PC-3 (cell line): Measurements from ENCODE around the gene ERP27. TPM values are rescaled to one million over a fixed set of nuclear protein-coding genes. Genes with fewer than 3 reads are reported as not detected.

Experiments used
- ATAC-seq: fragments of 200-7000 bp; cut with Tn5 transposase; 2 replicates; pipeline ENCODE4 v1.9.1; 2020; ENCODE audit warnings: mild to moderate bottlenecking, moderate library complexity
- BruUV-seq: library from RNA; stranded (reverse); fragments of 400-500 nt; replicated peaks from 2 replicates; lab custom pipeline; 2021; lab: Mats Ljungman, UMichigan
- CTCF ChIA-PET: fragments of 300-600 bp; sonication (Branson Sonifier 250); formaldehyde crosslinking; loops from one replicate; lab custom pipeline; 2022; ENCODE audit warnings: antibody characterized with exemption; lab: Charles Lee
- POLR2A ChIA-PET: fragments of 300-600 bp; sonication (Branson Sonifier 250); formaldehyde crosslinking; loops from one replicate; lab custom pipeline; 2022; ENCODE audit warnings: antibody characterized with exemption; ENCODE audit not compliant: unreplicated experiment; lab: Charles Lee
- DNase-seq: peaks from one replicate; pipeline ENCODE4 v3.0.0-alpha.2; 2015
- H2AFZ ChIP-seq: fragments of 300-600 bp; sonication (generic); 2 replicates; pipeline ENCODE4 v1.6.0; 2016; ENCODE audit warnings: antibody characterized with exemption, low read length
- H3F3A ChIP-seq: fragments of 300-600 bp; sonication (generic); one replicate; pipeline ENCODE4 v1.6.0; 2017; ENCODE audit warnings: antibody characterized with exemption, low read length, control low read depth, mild to moderate bottlenecking; ENCODE audit not compliant: unreplicated experiment
- H3K27ac ChIP-seq: fragments of 300-600 bp; sonication (generic); 2 replicates; pipeline ENCODE4 v1.5.1; 2016; ENCODE audit warnings: mild to moderate bottlenecking, low read length
- H3K27me3 ChIP-seq: fragments of 300-600 bp; sonication (generic); 2 replicates; pipeline ENCODE4 v1.6.1; 2016; ENCODE audit warnings: low read length, mixed read lengths
- H3K36me3 ChIP-seq: fragments of 300-600 bp; sonication (generic); 2 replicates; pipeline ENCODE4 v1.6.1; 2016; ENCODE audit warnings: low read depth, mixed run types, low read length, mixed read lengths
- H3K4me1 ChIP-seq: fragments of 300-600 bp; sonication (generic); 2 replicates; pipeline ENCODE4 v1.5.1; 2016; ENCODE audit warnings: low read length; ENCODE audit not compliant: insufficient read depth
- H3K4me2 ChIP-seq: fragments of 300-600 bp; sonication (generic); 2 replicates; pipeline ENCODE4 v1.6.0; 2016; ENCODE audit warnings: low read length
- H3K4me3 ChIP-seq: fragments of 300-600 bp; sonication (generic); 2 replicates; pipeline ENCODE4 v1.5.1; 2016; ENCODE audit warnings: mild to moderate bottlenecking, low read length, mixed read lengths
- H3K79me2 ChIP-seq: fragments of 300-600 bp; sonication (generic); 2 replicates; pipeline ENCODE4 v1.6.1; 2017; ENCODE audit warnings: low read length, mixed read lengths
- H3K9ac ChIP-seq: fragments of 300-600 bp; sonication (generic); 2 replicates; pipeline ENCODE4 v1.6.0; 2016; ENCODE audit warnings: mild to moderate bottlenecking, low read length
- H3K9me2 ChIP-seq: fragments of 300-600 bp; sonication (generic); replicated peaks from 2 replicates; pipeline ENCODE4 v1.6.1; 2016; ENCODE audit warnings: mixed run types, low read length, mixed read lengths
- H3K9me3 ChIP-seq: fragments of 300-600 bp; sonication (generic); 2 replicates; pipeline ENCODE4 v1.6.1; 2016; ENCODE audit warnings: low read length, mixed read lengths
- H4K20me1 ChIP-seq: fragments of 300-600 bp; sonication (generic); 2 replicates; pipeline ENCODE4 v1.6.1; 2016; ENCODE audit warnings: low read length, mixed read lengths
- EZH2 ChIP-seq: fragments of 300-600 bp; sonication (generic); IDR thresholded peaks from one replicate; pipeline ENCODE4 v1.6.1; 2017; ENCODE audit warnings: antibody characterized with exemption, mild to moderate bottlenecking, low read length; ENCODE audit not compliant: unreplicated experiment
- EZH2phosphoT487 ChIP-seq: fragments of 300-600 bp; sonication (generic); IDR thresholded peaks from 2 replicates; pipeline ENCODE4 v1.6.1; 2018; ENCODE audit warnings: mild to moderate bottlenecking, antibody characterized with exemption, low read length, borderline replicate concordance
- intact Hi-C: fragments of 100-400 bp; cut with micrococcal nuclease; formaldehyde crosslinking; loops from 2 replicates; pipeline ENCODE4 v1.9.0; 2023
- total RNA-seq: library from RNA; depleted of rRNA; stranded (reverse); fragments of >200 nt; gene quantifications from 2 replicates; pipeline ENCODE4 v1.2.3, GENCODE V29; 2014
- TF ChIP-seq, protein P1 (sequence below): fragments of 300-600 bp; sonication (generic); conservative IDR thresholded peaks from 2 replicates; pipeline ENCODE4 v1.5.1; 2017; ENCODE audit warnings: antibody characterized with exemption, low read depth, mild to moderate bottlenecking, low read length

The ERP27 gene
- total RNA-seq, 1 experiment from 2014 or later = not detected

- Histone ChIP-seq H3F3A (no peaks in the 10 kb centered on the region), H3K9ac (no peak overlapping the region), H3K9me3 (no peaks in the 10 kb centered on the region), H3K4me3 (no peak overlapping the region), H3K79me2 (no peaks in the 10 kb centered on the region), H2AFZ (no peak overlapping the region), H3K9me2 (no peaks in the 10 kb centered on the region), H3K36me3 (no peaks in the 10 kb centered on the region), H3K4me2 (no peak overlapping the region), H3K27ac (no peak overlapping the region), H3K27me3 (no peaks in the 10 kb centered on the region), H4K20me1 (no peaks in the 10 kb centered on the region), H3K4me1 (no peaks in the 10 kb centered on the region)
- DNase-seq (no peak), ATAC-seq (no peak)
- POLR2A ChIA-PET = interaction anchor here (0.7 kb wide), 1 partner anchor 23 kb away, joined by 4 read pairs; no protein-coding TSS in a partner anchor
- TF ChIP-seq EZH2phosphoT487 (no peak), EZH2 (no peak)
- TF ChIP-seq, protein P1, sequence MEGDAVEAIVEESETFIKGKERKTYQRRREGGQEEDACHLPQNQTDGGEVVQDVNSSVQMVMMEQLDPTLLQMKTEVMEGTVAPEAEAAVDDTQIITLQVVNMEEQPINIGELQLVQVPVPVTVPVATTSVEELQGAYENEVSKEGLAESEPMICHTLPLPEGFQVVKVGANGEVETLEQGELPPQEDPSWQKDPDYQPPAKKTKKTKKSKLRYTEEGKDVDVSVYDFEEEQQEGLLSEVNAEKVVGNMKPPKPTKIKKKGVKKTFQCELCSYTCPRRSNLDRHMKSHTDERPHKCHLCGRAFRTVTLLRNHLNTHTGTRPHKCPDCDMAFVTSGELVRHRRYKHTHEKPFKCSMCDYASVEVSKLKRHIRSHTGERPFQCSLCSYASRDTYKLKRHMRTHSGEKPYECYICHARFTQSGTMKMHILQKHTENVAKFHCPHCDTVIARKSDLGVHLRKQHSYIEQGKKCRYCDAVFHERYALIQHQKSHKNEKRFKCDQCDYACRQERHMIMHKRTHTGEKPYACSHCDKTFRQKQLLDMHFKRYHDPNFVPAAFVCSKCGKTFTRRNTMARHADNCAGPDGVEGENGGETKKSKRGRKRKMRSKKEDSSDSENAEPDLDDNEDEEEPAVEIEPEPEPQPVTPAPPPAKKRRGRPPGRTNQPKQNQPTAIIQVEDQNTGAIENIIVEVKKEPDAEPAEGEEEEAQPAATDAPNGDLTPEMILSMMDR = no peak
- intact Hi-C loops = no loop called here
- no TSS peak for BruUV-seq
- CTCF ChIA-PET = no interaction called here
Measured at GRCh38 chr12:14896521-14897169, 41.7 kb downstream of the ERP27 start.

DNA sequence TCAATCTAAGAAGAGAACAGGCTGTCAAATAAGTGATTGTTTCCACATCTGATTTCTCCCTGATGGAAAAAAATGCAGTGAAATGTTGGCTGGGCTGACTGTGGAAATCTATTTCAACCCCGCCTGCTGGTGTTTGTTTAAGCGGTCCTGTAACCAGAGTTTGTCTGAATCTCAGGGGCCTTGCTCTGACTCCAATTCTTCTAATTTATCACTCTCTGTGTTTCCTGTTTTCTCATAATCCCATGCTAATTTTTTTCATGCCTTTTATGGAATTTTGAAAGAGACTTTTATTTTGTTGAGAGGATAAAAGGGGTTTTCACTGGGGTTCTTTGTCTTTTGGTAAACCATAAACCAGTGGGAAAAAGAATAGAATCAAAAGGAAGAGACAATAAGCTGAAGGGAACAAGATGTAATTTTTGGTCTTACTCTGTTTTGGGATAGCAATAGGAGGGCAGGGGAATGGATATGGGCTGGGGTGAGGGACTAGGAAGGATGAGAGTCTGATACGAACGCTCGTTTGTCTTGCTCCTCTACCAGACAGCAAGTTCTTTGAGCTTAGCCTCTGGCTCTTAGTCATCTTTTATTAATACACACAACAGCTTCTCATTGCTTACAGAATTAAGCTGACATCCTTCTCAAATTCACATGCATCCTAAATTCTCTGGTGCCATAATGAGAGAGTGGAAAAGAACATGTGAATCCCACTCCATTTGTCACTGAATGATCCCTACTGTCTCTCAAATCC is 44.7 kb downstream of the ERP27 start:
- no peak overlapping the region for H3K9ac ChIP-seq
- H3K4me3 ChIP-seq = no peak overlapping the region
- ChIA-PET POLR2A (no interaction called here), CTCF (no interaction called here)
- ATAC-seq (no peak), DNase-seq (no peak)
- no peaks in the 10 kb centered on the region for H3F3A ChIP-seq
- H3K79me2 ChIP-seq = no peaks in the 10 kb centered on the region
- H3K9me2 ChIP-seq = no peaks in the 10 kb centered on the region
- H3K9me3 ChIP-seq = no peaks in the 10 kb centered on the region
- TF ChIP-seq EZH2 (no peak), EZH2phosphoT487 (no peak)
- TF ChIP-seq, protein P1 = no peak
- no TSS peak for BruUV-seq
- H3K36me3 ChIP-seq = no peaks in the 10 kb centered on the region
- H3K27me3 ChIP-seq = no peaks in the 10 kb centered on the region
- no peak overlapping the region for H2AFZ ChIP-seq
- intact Hi-C loops = no loop called here
- H3K4me1 ChIP-seq = no peaks in the 10 kb centered on the region
- no peak overlapping the region for H3K27ac ChIP-seq
- no peak overlapping the region for H3K4me2 ChIP-seq
- H4K20me1 ChIP-seq = no peaks in the 10 kb centered on the region
